Uterus (tissue), 2 donors: ENCODE results near the gene PLEKHJ1.

ENCODE experiments used
- CTCF ChIP-seq, 4 experiments: fragments of 200-600 bp in 2 of 4; fragments of 450-650 bp in 2 of 4; sonication (generic) in 2 of 4; IDR thresholded peaks; one replicate each; pipeline ENCODE4 v1.5.1; 2016 to 2019; ENCODE audit warnings: antibody characterized with exemption in 4 of 4, mild to moderate bottlenecking in 2 of 4, moderate library complexity in 1 of 4
- POLR2A ChIP-seq, 2 donors: fragments of 450-650 bp; IDR thresholded peaks; one replicate each; pipeline ENCODE4 v1.6.1; 2016; ENCODE audit warnings: antibody characterized with exemption in 2 of 2, mild to moderate bottlenecking in 1 of 2, moderate library complexity in 1 of 2

GRCh38 chr19:2270157-2270422 is 34.0 kb upstream of the PLEKHJ1 start:
- TF ChIP-seq CTCF (IDR thresholded peaks at IDR 0.05) (no peak), POLR2A (IDR thresholded peaks at IDR 0.05) (no peak)
